NCI-H1436 (cell line): ENCODE measurements around the gene MIF.
A peak's percentile ranks its signal among the peaks of the same experiment; 100 is the strongest.
"Not testable (repeated sequence)": the region's sequence is repeated elsewhere in the genome, so short reads cannot be mapped to it uniquely, and the experiment has no call there.

Source experiments
- DNase-seq: peaks from one replicate; lab custom pipeline; 2025; lab: John Stamatoyannopoulos, UW

The MIF gene

GRCh38 chr22:23877566-23877965 is 16.6 kb upstream of the MIF start:
- DNase-seq, result no peak

DNA sequence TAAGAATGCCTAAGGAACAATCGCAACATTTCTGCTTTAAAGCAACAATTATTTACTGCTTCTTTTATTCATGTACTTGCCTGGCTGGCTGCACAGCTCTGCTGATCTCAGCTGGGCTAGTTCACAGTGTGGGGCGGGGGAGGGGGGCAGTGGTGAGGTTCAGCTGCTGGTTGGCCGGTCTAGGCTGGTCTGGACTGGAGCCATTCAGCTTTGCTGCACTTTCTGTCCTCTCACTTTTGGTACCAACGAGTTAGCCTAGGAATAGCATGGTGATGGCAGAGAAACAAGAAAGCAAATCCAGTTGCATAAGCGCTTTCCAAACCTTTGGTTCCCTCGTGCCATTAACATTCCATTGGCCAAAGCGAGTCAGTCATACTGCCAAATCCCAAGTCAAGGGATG is 16.0 kb upstream of the MIF start:
- no peak for DNase-seq

DNA sequence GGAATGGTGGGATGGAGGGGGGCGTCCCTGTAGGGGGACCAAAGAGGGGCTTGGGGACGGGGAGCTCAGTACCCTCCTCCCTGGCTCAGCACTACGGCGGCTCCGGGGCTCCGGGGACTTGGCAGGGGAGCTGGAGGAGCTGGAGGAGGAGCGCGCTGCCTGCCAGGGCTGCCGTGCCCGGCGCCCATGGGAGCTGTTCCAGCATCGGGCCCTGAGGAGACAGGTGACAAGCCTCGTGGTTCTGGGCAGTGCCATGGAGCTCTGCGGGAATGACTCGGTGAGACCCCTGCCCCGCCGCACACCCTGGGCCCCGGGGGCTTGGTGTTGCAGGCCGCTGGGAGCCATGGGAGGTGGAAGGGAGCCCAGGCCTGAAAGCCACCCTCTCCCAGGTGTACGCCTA is 11.8 kb upstream of the MIF start:
- DNase-seq, result no peak

GRCh38 chr22:23883658-23884057 is 10.5 kb upstream of the MIF start:
- DNase-seq, result no peak

DNA sequence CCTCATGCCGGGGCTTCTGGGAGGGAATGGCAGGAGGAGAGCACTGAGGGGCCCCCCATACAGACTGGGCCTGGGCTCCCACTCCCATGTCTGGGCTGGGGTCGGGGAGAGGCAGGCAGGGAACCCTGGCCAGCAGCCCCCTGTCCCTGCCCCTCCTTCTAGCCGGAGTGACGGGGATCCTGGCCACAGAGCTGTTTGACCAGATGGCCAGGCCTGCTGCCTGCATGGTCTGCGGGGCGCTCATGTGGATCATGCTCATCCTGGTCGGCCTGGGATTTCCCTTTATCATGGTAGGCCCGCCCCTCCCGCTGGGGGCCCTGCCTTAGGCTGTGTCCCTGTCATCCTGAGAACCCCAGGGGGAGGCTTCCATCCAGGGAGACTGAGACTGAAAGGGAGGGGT is 10.0 kb upstream of the MIF start:
- DNase-seq, result no peak

GRCh38 chr22:23888615-23889401 is 5.4 kb upstream of the MIF start:
- DNase-seq, result no peak

- DNase-seq, result no peak
Measured at GRCh38 chr22:23889620-23890019, 4.6 kb upstream of the MIF start.

GRCh38 chr22:23891726-23892125 is 2.5 kb upstream of the MIF start:
- DNase-seq, result no peak

- DNase-seq, result no peak
Measured at GRCh38 chr22:23892130-23892529, 2.1 kb upstream of the MIF start.

DNA sequence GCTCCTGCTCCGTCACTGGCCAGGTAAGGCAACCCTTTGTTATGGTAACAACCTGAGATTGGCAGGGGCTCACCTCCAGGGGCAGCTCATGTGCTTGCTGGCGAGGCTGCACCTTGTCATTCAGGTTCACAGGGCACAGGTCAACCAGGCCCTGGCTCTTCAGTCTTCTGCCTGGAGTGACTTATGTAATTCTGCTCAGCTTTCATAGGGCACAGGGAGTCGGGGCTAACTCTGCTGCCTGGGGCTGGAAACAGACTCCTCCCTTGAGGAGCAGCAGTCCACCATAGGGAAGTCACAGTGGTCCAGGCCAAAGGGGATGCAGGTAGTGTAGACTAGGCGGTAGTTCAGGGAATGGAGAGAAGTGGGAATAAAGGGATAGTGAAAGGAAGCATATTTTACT is 1.5 kb upstream of the MIF start:
- no peak for DNase-seq

GRCh38 chr22:23893121-23893944 is 850 bp upstream of the MIF start:
- DNase-seq, result no peak

- peak; percentile 73 for DNase-seq
Measured at GRCh38 chr22:23894710-23895598, 771 bp downstream of the MIF start.

GRCh38 chr22:23895599-23896144 is 1.5 kb downstream of the MIF start:
- no peak for DNase-seq

DNA sequence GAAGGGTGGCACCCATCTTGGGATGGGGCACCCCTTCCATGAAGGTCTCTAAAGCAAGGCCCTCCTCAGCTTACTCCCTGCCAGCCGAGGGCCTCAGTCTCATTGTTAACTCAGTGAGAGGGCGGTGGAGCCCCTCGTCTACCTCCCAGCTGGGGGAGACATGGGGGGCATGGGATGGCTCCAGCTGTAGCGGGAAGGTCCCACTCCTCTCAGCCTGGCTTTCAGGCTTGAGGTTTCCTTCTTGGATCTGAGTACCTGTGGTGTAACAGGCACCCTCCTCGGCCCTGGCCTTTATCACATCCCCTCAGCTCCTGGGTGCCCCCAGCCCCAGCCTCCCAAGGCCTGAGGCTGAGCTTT is 2.0 kb downstream of the MIF start:
- DNase-seq, result no peak

- DNase-seq, result no peak
Measured at GRCh38 chr22:23896523-23897186, 2.5 kb downstream of the MIF start.

DNA sequence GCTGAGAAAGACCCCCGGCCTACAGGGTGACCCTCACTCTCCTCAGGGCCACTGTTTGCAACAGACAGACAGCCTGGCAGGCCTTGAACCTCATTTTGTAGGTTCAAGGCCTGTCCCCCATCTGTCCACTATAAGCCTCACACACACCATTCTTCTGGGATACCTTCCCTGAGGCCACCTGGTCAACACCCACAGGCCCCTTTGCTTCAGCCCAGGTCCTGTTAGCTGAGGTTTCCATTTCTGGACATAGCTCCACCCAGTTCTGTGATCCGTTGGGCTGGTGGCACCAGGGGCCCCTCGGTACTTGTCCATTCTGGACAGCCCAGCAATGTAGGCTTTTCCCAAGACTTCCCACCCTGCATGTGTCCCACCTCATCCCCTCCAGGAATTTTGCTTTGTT is 3.1 kb downstream of the MIF start:
- DNase-seq, result no peak

DNA sequence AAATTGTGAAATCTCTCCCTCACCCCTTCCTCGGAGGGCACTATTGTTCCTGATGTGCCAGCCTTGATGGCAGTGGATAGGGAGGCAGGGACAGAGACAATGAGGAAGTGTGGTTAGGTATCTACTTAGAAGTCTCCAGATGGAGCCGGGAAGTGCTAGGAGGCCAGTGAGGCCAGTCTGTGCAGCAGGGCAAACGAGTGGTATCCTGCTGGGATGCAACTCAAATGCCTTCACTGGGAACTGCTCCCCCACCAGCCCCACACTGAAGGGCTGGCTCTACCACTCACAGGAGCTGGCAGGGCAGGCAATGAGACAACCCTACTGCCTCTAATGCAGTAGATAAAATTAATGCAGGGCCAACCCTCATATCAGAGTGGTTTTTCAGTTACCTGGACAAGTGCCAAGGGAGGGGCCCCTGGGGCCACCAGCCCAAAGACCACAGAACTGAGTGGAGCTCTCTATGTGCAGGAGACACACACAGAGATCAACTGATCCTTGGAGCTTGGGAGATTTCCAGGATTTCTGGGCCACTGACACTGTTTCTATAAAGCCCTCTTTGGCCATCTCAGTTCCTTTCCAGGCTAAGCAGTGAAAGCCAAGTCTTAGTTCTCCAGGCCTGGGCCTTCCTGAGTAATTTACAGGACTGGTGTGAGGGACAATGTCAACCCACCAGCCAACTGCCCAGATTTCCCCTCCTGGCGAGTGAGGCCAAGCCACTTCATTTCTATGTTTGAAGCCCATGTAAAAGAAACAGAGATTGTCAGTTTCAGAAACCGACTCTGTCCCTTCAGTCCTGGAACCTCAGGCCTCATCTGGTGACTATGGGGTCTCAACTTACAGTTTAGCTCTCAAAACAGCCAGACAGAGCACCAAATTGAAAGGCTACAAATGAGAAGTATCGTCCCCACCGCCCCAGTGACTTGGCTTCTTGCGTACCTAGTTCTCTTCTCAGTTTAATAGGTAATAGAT is 4.1 kb downstream of the MIF start:
- DNase-seq, result no peak

- DNase-seq, result no peak
Measured at GRCh38 chr22:23899042-23899745, 5.0 kb downstream of the MIF start.

- not testable (repeated sequence) for DNase-seq
Measured at GRCh38 chr22:23900227-23900626, 6.0 kb downstream of the MIF start.

- DNase-seq, result no peak
Measured at GRCh38 chr22:23901600-23901999, 7.4 kb downstream of the MIF start.
